CD14-positive monocyte (primary cell): ENCODE data around the gene SCAPER. TPM values are rescaled to one million over a fixed set of nuclear protein-coding genes. Genes with fewer than 3 reads are reported as not detected.

Source experiments
- DNase-seq, 3 donors: peaks; one replicate each; pipeline ENCODE4 v3.0.0-alpha.2; 2011 to 2022
- H2AFZ ChIP-seq: 2 replicates; pipeline ENCODE4 v1.6.0; 2012; ENCODE audit warnings: mild to moderate bottlenecking, low read depth, low read length, inconsistent platforms; ENCODE audit not compliant: insufficient read depth, poor library complexity, severe bottlenecking
- H3K27ac ChIP-seq, 2 donors: 1 replicate in 1 of 2; 2 replicates in 1 of 2; pipeline ENCODE4 v1.5.1; 2012 to 2013; ENCODE audit warnings: low read length in 2 of 2, control low read depth in 1 of 2, inconsistent platforms in 1 of 2, low read depth in 1 of 2, mild to moderate bottlenecking in 1 of 2
- H3K27me3 ChIP-seq, 2 donors: one replicate each; pipeline versions ENCODE4 v1.6.0 to v1.6.1; 2011 to 2013; ENCODE audit warnings: low read length in 2 of 2; ENCODE audit not compliant: control insufficient read depth in 2 of 2, insufficient read depth in 2 of 2
- H3K36me3 ChIP-seq, 2 donors: replicated peaks in 1 of 2; 1 replicate in 1 of 2; 2 replicates in 1 of 2; pipeline versions ENCODE4 v1.5.1 to v1.6.1; 2012 to 2013; ENCODE audit warnings: low read length in 2 of 2, control low read depth in 1 of 2, inconsistent platforms in 1 of 2, mild to moderate bottlenecking in 1 of 2; ENCODE audit not compliant: insufficient read depth in 2 of 2, control insufficient read depth in 1 of 2
- H3K4me1 ChIP-seq, 2 donors: 1 replicate in 1 of 2; 2 replicates in 1 of 2; pipeline versions ENCODE4 v1.5.1 to v1.6.1; 2012 to 2013; ENCODE audit warnings: low read length in 2 of 2, control low read depth in 1 of 2, inconsistent platforms in 1 of 2, mild to moderate bottlenecking in 1 of 2, moderate library complexity in 1 of 2; ENCODE audit not compliant: insufficient read depth in 2 of 2, control insufficient read depth in 1 of 2
- H3K4me2 ChIP-seq: replicated peaks from 2 replicates; pipeline ENCODE3; 2012; ENCODE audit warnings: low read length, moderate library complexity, mild to moderate bottlenecking; ENCODE audit not compliant: poor library complexity, severe bottlenecking; ENCODE audit errors: extremely low read depth
- H3K4me3 ChIP-seq, 3 experiments: fragments of 200-600 bp in 1 of 3; sonication (generic) in 1 of 3; replicated peaks in 1 of 3; 1 replicate in 2 of 3; 2 replicates in 1 of 3; pipeline ENCODE4 v1.5.1; 2011 to 2013; ENCODE audit warnings: low read length in 3 of 3, mild to moderate bottlenecking in 3 of 3, control low read depth in 2 of 3, low read depth in 2 of 3, inconsistent platforms in 1 of 3, moderate library complexity in 1 of 3
- H3K79me2 ChIP-seq: 2 replicates; pipeline ENCODE4 v1.6.0; 2012; ENCODE audit warnings: mild to moderate bottlenecking, control low read depth, inconsistent platforms, low read length, moderate library complexity; ENCODE audit not compliant: insufficient read depth
- H3K9ac ChIP-seq: 2 replicates; pipeline ENCODE4 v1.6.0; 2017; ENCODE audit warnings: low read length, mild to moderate bottlenecking; ENCODE audit not compliant: insufficient read depth, poor library complexity, severe bottlenecking
- H3K9me3 ChIP-seq, 2 donors: replicated peaks in 1 of 2; 1 replicate in 1 of 2; 2 replicates in 1 of 2; pipeline versions ENCODE4 v1.5.1 to v1.6.1; 2012 to 2013; ENCODE audit warnings: low read length in 2 of 2, control low read depth in 1 of 2; ENCODE audit not compliant: control insufficient read depth in 1 of 2, insufficient read depth in 1 of 2
- H4K20me1 ChIP-seq: 2 replicates; pipeline ENCODE4 v1.6.0; 2012; ENCODE audit warnings: mild to moderate bottlenecking, low read length, control low read depth, moderate library complexity; ENCODE audit not compliant: insufficient read depth
- H3K27ac Mint-ChIP-seq, 7 donors: one replicate each; pipeline ENCODE4 v1.8.0; 2020; ENCODE audit warnings: mild to moderate bottlenecking in 7 of 7, mixed read lengths in 7 of 7, moderate library complexity in 6 of 7, inconsistent platforms in 2 of 7
- H3K27me3 Mint-ChIP-seq, 3 donors: one replicate each; pipeline ENCODE4 v1.8.0; 2021 to 2022; ENCODE audit warnings: low read depth in 3 of 3, mild to moderate bottlenecking in 3 of 3, mixed read lengths in 3 of 3, moderate library complexity in 3 of 3, inconsistent platforms in 1 of 3
- H3K36me3 Mint-ChIP-seq, 2 donors: one replicate each; pipeline ENCODE4 v1.8.0; 2020; ENCODE audit warnings: mixed read lengths in 2 of 2, inconsistent platforms in 1 of 2, mild to moderate bottlenecking in 1 of 2
- H3K4me1 Mint-ChIP-seq: one replicate; pipeline ENCODE4 v1.8.0; 2020; ENCODE audit warnings: mild to moderate bottlenecking, mixed read lengths
- H3K4me3 Mint-ChIP-seq, 2 donors: one replicate each; pipeline ENCODE4 v1.8.0; 2020; ENCODE audit warnings: mild to moderate bottlenecking in 2 of 2, mixed read lengths in 2 of 2, moderate library complexity in 1 of 2
- H3K9me3 Mint-ChIP-seq, 7 donors: one replicate each; pipeline ENCODE4 v1.8.0; 2020 to 2022; ENCODE audit warnings: mixed read lengths in 7 of 7, mild to moderate bottlenecking in 6 of 7, moderate library complexity in 6 of 7, inconsistent platforms in 2 of 7
- WGBS: methylation state at CpG from one replicate; pipeline ENCODE4 v1.1.5; 2013; ENCODE audit warnings: missing lambda C conversion rate; ENCODE audit not compliant: insufficient coverage; 5-methylcytosine and 5-hydroxymethylcytosine counted together
- intact Hi-C, 2 donors: fragments of 100-400 bp; cut with micrococcal nuclease; formaldehyde crosslinking; loops; one replicate each; pipeline versions ENCODE4 v1.15.0 to v1.15.1; 2023
- polyA plus RNA-seq, 3 donors: library from polyadenylated mRNA; depleted of rRNA in 1 of 3; unstranded in 2 of 3; stranded (reverse) in 1 of 3; fragments of 300-500 nt in 2 of 3; fragments of >200 nt in 1 of 3; fragmentation: Illumina TruSeq in 2 of 3; gene quantifications; 1 replicate in 2 of 3; 2 replicates in 1 of 3; pipeline ENCODE4 v1.2.3, GENCODE V29; 2012 to 2021
- TF ChIP-seq, protein P1 (sequence below): fragments of 200-600 bp; IDR thresholded peaks from one replicate; pipeline ENCODE4 v1.8.0; 2022; ENCODE audit warnings: antibody characterized with exemption, mild to moderate bottlenecking

SCAPER gene
- polyA plus RNA-seq, 3 donors, result 2.5 to 5.4 (median 4.2) TPM

DNA sequence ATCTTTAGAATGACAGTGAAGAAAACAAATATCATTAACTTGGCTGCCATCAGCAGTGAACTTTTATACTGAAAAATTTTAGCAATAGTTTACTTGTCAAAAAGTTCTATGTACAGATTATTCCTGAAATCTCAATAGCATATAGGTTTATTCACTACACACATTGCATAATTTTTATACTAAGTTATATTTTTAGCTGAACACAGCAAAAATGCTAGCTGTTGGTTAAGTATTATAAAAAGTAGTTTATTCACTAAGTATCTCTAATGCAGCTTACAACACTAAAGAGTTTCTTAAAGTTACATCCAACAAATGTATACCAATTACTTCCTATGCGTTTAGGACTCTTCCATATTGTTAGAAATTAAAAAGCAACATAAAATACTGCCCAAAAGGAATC, 131.9 kb downstream of the SCAPER start:
- H2AFZ ChIP-seq, result no peak overlapping the region

DNA sequence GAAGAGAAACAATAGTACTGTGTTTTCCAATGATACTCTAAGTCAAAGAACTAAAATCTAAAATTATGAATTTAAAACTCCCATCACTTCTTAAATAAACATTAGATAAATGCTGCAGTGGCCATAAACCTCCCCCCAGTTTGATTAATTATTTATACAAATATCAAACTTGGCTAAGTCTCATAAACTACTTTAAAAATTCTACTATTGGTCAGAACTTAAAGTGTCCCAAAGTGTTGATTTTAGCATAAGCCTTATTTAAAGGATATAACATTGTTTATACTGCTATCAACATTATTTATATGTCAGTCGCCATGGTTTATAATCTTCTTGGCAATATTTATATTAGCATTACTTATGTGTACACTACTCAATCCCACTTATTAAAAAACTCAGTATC, 132.4 kb downstream of the SCAPER start:
- H3K27ac Mint-ChIP-seq, result no peak overlapping the region

More for the DNA sequence above, 131.9 kb downstream of the SCAPER start:
- WGBS, result no CpG with 5 or more reads among the region's 1 CpG
- peaks cover 8 to 25% (median 17%) of the 10 kb centered on the region in 7 donors for H3K9me3 Mint-ChIP-seq
- no peaks in the 10 kb centered on the region for H3K79me2 ChIP-seq
- no peak overlapping the region for H3K4me3 ChIP-seq
- no peaks in the 10 kb centered on the region for H3K4me1 Mint-ChIP-seq
- H4K20me1 ChIP-seq, result no peaks in the 10 kb centered on the region
- no peaks in the 10 kb centered on the region for H3K27me3 Mint-ChIP-seq
- no peaks in the 10 kb centered on the region for H3K27me3 ChIP-seq
- no peaks in the 10 kb centered on the region for H3K4me1 ChIP-seq
- no peak overlapping the region for H3K27ac ChIP-seq
- peaks cover 5 to 7% of the 10 kb centered on the region in 2 donors for H3K36me3 ChIP-seq
- no peak overlapping the region for H3K27ac Mint-ChIP-seq
- H3K4me2 ChIP-seq, result no peak overlapping the region
- peaks cover 37 to 42% of the 10 kb centered on the region in 2 donors for H3K36me3 Mint-ChIP-seq
- DNase-seq, result no peak
- H3K9me3 ChIP-seq, result peaks cover 11 to 12% of the 10 kb centered on the region in 2 donors
- H3K4me3 Mint-ChIP-seq, result no peak overlapping the region
- intact Hi-C loops, result no loop called here
- H3K9ac ChIP-seq, result no peak overlapping the region
- TF ChIP-seq, protein P1, sequence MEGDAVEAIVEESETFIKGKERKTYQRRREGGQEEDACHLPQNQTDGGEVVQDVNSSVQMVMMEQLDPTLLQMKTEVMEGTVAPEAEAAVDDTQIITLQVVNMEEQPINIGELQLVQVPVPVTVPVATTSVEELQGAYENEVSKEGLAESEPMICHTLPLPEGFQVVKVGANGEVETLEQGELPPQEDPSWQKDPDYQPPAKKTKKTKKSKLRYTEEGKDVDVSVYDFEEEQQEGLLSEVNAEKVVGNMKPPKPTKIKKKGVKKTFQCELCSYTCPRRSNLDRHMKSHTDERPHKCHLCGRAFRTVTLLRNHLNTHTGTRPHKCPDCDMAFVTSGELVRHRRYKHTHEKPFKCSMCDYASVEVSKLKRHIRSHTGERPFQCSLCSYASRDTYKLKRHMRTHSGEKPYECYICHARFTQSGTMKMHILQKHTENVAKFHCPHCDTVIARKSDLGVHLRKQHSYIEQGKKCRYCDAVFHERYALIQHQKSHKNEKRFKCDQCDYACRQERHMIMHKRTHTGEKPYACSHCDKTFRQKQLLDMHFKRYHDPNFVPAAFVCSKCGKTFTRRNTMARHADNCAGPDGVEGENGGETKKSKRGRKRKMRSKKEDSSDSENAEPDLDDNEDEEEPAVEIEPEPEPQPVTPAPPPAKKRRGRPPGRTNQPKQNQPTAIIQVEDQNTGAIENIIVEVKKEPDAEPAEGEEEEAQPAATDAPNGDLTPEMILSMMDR, result no peak

More for the DNA sequence above, 132.4 kb downstream of the SCAPER start:
- no CpG with 5 or more reads among the region's 1 CpG for WGBS
- intact Hi-C loops, result no loop called here
- Histone ChIP-seq H3K36me3 (peaks cover 5 to 7% of the 10 kb centered on the region in 2 donors), H3K4me2 (no peak overlapping the region), H3K4me1 (no peaks in the 10 kb centered on the region), H4K20me1 (no peaks in the 10 kb centered on the region), H3K79me2 (no peaks in the 10 kb centered on the region), H3K9ac (no peak overlapping the region), H3K4me3 (no peak overlapping the region), H3K27me3 (no peaks in the 10 kb centered on the region), H2AFZ (no peak overlapping the region), H3K27ac (no peak overlapping the region), H3K9me3 (peaks cover 11 to 12% of the 10 kb centered on the region in 2 donors)
- Mint-ChIP-seq H3K36me3 (peaks cover 37 to 43% of the 10 kb centered on the region in 2 donors), H3K4me3 (no peak overlapping the region), H3K27me3 (no peaks in the 10 kb centered on the region), H3K4me1 (no peaks in the 10 kb centered on the region), H3K9me3 (peaks cover 8 to 25% (median 17%) of the 10 kb centered on the region in 7 donors)
- TF ChIP-seq, protein P1, result no peak
- no peak for DNase-seq
